ENCODE data around the gene AQP12B.

GRCh38 chr2:240630771-240631547 is 51.7 kb downstream of the AQP12B start:
- TF ChIP-seq, protein P1, sequence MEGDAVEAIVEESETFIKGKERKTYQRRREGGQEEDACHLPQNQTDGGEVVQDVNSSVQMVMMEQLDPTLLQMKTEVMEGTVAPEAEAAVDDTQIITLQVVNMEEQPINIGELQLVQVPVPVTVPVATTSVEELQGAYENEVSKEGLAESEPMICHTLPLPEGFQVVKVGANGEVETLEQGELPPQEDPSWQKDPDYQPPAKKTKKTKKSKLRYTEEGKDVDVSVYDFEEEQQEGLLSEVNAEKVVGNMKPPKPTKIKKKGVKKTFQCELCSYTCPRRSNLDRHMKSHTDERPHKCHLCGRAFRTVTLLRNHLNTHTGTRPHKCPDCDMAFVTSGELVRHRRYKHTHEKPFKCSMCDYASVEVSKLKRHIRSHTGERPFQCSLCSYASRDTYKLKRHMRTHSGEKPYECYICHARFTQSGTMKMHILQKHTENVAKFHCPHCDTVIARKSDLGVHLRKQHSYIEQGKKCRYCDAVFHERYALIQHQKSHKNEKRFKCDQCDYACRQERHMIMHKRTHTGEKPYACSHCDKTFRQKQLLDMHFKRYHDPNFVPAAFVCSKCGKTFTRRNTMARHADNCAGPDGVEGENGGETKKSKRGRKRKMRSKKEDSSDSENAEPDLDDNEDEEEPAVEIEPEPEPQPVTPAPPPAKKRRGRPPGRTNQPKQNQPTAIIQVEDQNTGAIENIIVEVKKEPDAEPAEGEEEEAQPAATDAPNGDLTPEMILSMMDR (IDR thresholded peaks at IDR 0.05; ENCODE audit: low read depth, low read length, missing input control), result no peak
- TF ChIP-seq RAD21 (IDR thresholded peaks at IDR 0.05), result no peak
- TF ChIP-seq ZBTB33 (IDR thresholded peaks at IDR 0.05), result no peak
- TF ChIP-seq FOXA1 (IDR thresholded peaks at IDR 0.05), result no peak
- no peak for TF ChIP-seq SP1 (IDR thresholded peaks at IDR 0.05)
- TF ChIP-seq TAF1 (conservative IDR thresholded peaks at IDR 0.05), result no peak
- no peak for TF ChIP-seq REST (IDR thresholded peaks at IDR 0.05)
- no peak for TF ChIP-seq YY1 (IDR thresholded peaks at IDR 0.05)
- TF ChIP-seq GABPA (IDR thresholded peaks at IDR 0.05 in 1 of 2, conservative IDR thresholded peaks at IDR 0.05 in 1 of 2), result no peak
- no peak for TF ChIP-seq ATF3 (IDR thresholded peaks at IDR 0.05)
- TF ChIP-seq MAX (IDR thresholded peaks at IDR 0.05), result no peak

Measured in liver (tissue), 3 donors.